DMS79 treated with DMSO at 0.1 percent for 48 hours (cell line): ENCODE data around the gene EID3.
"Not testable (repeated sequence)": the region's sequence is repeated elsewhere in the genome, so short reads cannot be mapped to it uniquely, and the experiment has no call there.

Experiments used
- DNase-seq: peaks from one replicate; lab custom pipeline; 2025; lab: John Stamatoyannopoulos, UW

Gene EID3

GRCh38 chr12:104303538-104304151 is at the start of gene EID3:
EID3 (plus strand) TSS chr12:104303739; CDS start chr12:104303935, 196 bp downstream.
- DNase-seq: peak; percentile 75

GRCh38 chr12:104257913-104258472 is 45.5 kb upstream of the EID3 start:
- DNase-seq: no peak

DNA sequence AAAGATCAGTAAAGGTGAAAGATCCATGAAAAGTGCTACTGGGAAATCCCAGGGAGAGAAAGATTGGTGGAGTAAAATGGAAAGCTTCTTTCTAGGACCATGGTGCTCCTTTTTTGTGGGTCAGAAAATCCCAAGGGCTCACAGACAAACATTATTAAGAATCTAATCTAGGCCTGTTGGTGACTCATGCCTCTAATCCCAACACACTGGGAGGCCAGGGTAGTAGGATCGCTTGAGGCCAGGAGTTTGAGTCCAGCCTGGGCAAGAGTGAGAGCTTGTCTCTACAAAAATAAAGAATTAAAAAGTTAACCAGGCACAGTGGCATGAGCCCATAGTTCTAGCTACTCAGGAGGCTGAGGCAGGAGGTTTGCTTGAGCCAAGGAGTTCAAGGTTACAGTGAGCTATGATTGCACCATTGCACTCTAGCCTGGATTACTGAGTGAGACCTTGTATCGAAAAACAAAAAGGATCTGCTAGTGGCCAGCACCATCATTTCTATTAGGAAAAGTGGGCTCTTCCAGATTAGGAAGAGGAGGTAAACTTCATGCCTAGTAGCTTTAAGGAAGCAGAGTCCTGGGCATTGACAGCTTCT is 45.0 kb upstream of the EID3 start:
- DNase-seq: no peak

DNA sequence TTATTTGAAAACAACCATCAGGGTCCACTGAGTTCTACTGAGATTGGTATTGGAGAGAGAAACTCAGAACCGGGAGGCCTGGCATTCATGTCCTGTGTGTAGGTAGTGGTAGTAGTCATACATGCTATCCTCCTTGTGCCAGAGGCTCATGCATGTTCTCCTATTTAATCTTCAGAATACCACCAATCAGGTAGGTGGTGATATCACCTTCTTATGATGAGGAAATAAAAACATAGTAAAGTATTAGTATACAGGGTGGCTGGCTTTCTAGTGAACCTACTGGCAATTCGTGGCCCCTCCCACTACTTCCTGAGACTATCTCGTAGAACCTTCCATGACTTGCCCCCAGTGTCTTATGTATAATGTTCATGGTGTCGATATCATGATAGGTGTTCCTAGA is 40.5 kb upstream of the EID3 start:
- DNase-seq: no peak

- peak; percentile 79 for DNase-seq
Observed at GRCh38 chr12:104263580-104264358, 39.8 kb upstream of the EID3 start.

DNA sequence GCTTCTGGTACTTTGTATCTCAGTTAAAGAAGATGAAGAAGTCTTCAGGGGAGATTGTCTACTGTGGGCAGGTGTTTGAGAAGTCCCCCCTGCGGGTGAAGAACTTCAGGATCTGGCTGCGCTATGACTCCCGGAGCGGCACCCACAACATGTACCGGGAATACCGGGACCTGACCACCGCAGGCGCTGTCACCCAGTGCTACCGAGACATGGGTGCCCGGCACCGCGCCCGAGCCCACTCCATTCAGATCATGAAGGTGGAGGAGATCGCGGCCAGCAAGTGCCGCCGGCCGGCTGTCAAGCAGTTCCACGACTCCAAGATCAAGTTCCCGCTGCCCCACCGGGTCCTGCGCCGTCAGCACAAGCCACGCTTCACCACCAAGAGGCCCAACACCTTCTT is 38.1 kb upstream of the EID3 start:
- not testable (repeated sequence) for DNase-seq

DNA sequence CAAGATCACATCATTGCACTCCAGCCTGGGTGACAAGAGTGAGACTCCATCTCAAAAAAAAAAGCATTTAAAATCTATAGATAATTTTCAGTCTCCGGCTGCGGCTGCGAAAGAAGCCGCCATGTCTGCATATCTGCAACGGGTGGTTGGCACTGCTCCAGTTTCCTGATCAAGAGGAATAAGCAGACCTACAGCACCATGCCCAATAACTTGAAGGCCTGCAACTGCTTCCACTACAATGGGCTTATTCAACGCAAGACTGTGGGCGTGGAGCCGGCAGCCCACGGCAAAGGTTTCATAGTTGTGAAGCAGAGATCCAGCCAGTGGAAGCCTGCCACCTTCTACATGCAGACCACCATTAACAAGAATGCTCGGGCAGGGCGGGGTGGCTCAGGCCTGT is 30.6 kb upstream of the EID3 start:
- no peak for DNase-seq

- no peak for DNase-seq
Observed at GRCh38 chr12:104273503-104273902, 30.0 kb upstream of the EID3 start.

- no peak for DNase-seq
Observed at GRCh38 chr12:104274811-104275210, 28.7 kb upstream of the EID3 start.

DNA sequence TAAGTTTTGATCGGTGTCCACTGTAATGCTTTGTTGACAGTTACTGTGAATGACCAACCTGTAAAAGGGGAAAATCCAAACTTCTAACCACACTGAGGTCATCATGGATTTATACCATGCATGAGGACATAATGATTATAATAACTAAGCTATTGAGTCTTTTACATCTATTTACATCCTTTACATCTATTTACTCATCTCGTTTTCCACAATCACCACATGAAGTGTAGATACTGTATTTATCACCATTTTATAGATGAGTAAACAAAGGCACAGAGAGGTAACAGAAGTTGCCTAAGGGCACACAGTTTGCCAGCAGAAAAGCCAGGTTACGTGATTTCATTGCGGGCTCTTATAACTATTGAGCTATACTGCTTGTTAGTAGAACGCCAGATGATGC is 27.9 kb upstream of the EID3 start:
- no peak for DNase-seq

DNA sequence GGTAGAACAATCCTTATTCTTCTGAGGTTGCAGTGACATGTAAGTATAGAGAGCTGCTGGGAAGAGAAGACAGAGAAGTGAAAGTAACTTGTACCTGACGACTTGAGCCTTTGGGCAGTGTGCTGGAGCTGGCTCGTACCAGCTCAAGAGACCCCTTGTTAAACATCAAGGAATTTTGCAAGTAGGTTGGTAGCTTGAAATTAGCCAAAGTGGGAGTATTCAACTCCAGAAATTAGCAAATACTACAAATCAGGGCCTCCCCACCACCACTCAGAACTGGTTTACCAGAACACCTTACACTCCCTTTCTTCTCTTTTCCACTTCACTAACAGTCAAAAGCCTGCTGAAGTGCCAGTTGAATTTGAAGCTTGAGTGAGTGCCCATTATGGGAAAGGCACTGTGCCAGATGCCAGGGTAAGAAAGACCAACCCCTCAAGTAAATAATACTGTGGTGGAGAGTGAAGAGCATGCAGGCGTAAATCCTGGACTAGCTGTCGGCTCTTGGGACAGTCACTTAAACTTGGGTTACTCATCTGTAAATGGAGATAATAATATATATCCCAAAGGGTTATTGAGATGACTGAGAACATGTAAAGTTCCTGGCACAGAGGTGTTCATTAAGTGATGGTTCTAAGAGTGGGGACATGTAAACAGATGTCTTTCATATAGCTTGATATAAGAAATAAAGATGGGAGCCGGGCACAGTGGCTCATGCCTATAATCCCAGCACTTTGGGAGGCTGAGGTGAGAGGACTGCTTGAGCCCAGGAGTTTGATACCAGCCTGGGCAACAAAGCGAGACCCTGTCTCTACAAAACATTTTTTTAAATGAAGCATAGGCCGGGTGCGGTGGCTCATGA is 27.0 kb upstream of the EID3 start:
- peak; percentile 99 for DNase-seq

GRCh38 chr12:104279164-104279563 is 24.4 kb upstream of the EID3 start:
- DNase-seq: no peak

- no peak for DNase-seq
Observed at GRCh38 chr12:104280111-104280510, 23.4 kb upstream of the EID3 start.

DNA sequence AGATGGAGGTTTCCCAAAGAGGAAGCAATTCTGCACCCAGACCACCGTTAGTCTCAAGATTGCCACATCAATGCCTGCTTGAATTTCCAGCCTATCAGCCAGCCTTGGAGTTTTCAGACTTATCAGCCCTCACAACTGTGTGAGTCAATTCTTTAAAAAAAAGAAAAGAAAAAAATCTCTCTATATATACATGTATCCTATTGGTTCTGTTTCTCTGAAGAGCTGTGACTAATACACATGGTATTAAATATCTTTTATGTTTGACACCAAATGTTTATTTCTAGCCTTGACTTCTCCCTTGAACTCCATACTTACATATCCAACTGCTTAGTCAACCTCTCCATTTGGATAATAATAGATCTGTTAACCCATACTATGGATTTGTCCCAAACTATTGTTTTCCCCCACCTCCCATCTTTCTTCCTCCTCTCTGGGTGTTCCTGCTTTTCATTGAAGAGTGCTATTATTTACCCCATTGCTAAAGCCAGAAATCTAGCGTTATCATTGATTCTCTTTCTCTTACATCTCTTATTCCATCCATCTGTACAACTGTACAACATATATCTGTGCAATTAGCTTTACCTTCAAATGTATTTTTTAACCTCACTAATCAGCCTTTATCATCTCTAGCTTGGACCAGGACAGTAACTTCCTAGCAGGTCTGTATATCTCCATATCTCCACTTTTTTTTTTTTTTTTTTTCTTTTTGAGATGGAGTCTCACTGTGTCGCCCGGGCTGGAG is 22.7 kb upstream of the EID3 start:
- DNase-seq: no peak

- no peak for DNase-seq
Observed at GRCh38 chr12:104281636-104282035, 21.9 kb upstream of the EID3 start.

DNA sequence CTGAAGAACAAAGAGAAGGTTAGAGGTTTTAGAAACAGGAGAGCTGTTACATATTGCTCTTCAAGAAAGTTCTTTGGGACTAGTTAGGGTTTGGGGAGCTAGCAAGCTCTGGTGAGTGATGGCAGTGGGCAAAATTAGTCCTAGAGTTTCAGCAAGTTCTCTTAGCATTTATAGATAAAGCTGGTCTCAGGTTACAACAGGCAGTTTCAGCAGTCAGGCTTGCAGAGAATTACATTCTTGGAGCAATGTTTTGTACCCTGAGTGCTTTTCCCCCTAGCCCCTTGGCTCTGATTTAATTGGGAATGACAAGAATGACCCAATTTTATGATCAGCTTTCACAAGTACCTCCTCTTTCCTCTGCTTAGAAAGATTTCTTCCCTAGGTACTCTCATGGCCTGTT is 21.4 kb upstream of the EID3 start:
- no peak for DNase-seq

DNA sequence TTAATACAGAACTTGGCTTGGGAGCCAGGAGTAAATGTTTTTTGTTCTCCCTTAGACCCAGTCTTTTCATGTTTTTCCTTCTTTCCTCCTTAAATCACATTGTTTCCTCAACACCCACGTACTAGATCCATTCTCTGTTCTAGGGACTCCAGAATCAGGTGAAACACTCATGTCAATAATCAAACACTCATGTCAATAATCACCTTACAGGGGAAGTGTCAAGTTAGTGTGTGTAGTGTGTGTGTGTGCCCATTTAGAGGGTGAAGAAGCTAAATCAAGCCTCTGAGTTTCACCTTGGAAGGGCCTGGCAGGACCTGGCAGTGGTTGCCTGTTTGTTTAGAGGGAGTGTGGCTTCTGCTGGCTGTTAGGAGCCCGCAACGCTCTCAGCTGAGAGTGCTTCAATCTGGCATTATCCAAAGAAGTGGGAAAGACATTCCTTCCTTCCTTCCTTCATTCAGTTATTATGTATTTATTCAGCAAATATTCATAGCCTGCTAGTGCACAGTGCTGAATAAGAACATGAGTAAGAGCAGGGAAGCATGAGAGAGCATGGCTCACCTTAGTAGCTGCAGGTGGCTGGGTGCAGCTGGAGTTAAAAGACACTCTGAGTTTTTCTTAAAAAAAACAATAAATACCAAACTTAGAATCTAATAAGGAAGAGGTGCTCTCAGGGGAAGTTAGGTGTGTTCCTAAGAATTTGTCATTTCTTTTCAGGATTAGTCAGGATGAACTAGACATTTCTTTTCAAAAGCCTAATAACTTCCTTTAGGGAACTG is 17.6 kb upstream of the EID3 start:
- peak; percentile 83 for DNase-seq

DNA sequence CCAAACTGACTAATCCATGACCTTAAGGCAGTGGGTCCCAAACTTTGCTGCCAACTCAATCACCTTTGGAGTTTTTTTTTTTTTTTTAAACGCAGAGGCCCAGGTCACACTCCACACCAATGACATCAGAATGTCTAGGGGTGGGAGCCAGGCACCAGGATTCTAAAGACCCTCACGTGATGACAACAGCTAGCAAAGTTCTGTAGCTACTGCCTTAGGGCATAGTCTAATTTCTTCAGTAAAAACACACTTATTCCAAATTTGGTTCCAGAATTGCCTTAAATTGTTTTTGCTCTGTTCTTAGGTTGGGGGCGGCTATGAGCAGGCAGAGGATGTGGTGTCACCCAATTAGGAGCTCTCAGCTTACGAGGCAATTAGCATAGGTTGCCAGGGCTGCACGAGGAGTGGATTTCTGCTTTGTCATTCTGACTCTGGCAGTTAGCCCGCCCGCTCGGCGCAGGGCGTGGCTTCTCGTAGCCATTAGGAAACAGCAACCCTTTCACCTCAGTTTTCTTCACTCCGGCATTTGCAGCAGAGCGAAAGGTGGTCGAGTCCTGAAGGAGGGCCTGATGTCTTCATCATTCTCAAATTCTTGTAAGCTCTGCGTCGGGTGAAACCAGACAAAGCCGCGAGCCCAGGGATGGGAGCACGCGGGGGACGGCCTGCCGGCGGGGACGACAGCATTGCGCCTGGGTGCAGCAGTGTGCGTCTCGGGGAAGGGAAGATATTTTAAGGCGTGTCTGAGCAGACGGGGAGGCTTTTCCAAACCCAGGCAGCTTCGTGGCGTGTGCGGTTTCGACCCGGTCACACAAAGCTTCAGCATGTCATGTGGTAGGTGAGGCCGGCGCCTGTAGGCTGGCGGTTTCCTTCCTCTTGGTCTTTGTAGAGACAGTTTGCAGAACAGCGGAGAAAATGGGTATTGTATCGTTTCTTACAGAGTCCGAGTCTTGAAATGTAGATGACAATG is 16.7 kb upstream of the EID3 start:
- peak; percentile 93 for DNase-seq

- peak; percentile 80 for DNase-seq
Observed at GRCh38 chr12:104288635-104289274, 14.8 kb upstream of the EID3 start.
